GM12878 (cell line): ENCODE results near the gene MRPL12. TPM values are rescaled to one million over a fixed set of nuclear protein-coding genes. Genes with fewer than 3 reads are reported as not detected.

Experiments used
- ATAC-seq: fragments of 200-7000 bp; cut with Tn5 transposase; 3 replicates; pipeline ENCODE4 v1.9.1; 2020; ENCODE audit warnings: mild to moderate bottlenecking, moderate library complexity
- BruUV-seq: library from RNA; stranded (reverse); fragments of 400-500 nt; replicated peaks from 2 replicates; lab custom pipeline; 2021; lab: Mats Ljungman, UMichigan
- CTCF ChIA-PET: fragments of 300-600 bp; sonication (Branson Sonifier 250); formaldehyde crosslinking; extraction: SDS; loops from one replicate; lab custom pipeline; 2021; ENCODE audit warnings: inconsistent platforms; lab: Yijun Ruan, JAX
- POLR2A ChIA-PET: fragments of 350-600 bp; formaldehyde crosslinking; extraction: SDS; loops from one replicate; lab custom pipeline; 2021; ENCODE audit warnings: inconsistent platforms; lab: Charles Lee
- RAD21 ChIA-PET: fragments of 300-600 bp; sonication (Branson Sonifier 250); formaldehyde crosslinking; loops from one replicate; lab custom pipeline; 2023; ENCODE audit warnings: antibody characterized with exemption; ENCODE audit not compliant: unreplicated experiment; lab: Charles Lee
- SMC1A ChIA-PET: fragments of 300-600 bp; sonication (Branson Sonifier 250); formaldehyde crosslinking; loops from one replicate; lab custom pipeline; 2023; ENCODE audit not compliant: unreplicated experiment, uncharacterized antibody; lab: Charles Lee
- DNase-seq: peaks from one replicate; pipeline ENCODE4 v3.0.0-alpha.2; 2011; ENCODE audit warnings: low read depth, low spot score
- FAIRE-seq: peaks from 3 replicates; lab custom pipeline; 2011; peaks lifted over from hg19 to GRCh38; lab: Jason Lieb, UNC
- H2AFZ ChIP-seq: 2 replicates; pipeline ENCODE4 v1.6.0; 2011; ENCODE audit warnings: low read depth, low read length, control low read depth; ENCODE audit not compliant: control insufficient read depth
- H3K27ac ChIP-seq: 2 replicates; pipeline ENCODE4 v1.5.1; 2011; ENCODE audit warnings: control low read depth; ENCODE audit not compliant: control insufficient read depth, insufficient read depth
- H3K27me3 ChIP-seq, 2 experiments: replicated peaks in 1 of 2; 2 replicates each; pipeline versions ENCODE4 v1.6.0 to v1.6.1; 2011; ENCODE audit warnings: low read length in 1 of 2; ENCODE audit not compliant: control insufficient read depth in 2 of 2, insufficient read depth in 2 of 2
- H3K36me3 ChIP-seq, 2 experiments: 2 replicates each; pipeline ENCODE4 v1.5.1; 2011; ENCODE audit warnings: low read length in 1 of 2; ENCODE audit not compliant: control insufficient read depth in 2 of 2, insufficient read depth in 2 of 2
- H3K4me1 ChIP-seq: 2 replicates; pipeline ENCODE4 v1.6.1; 2011; ENCODE audit warnings: mild to moderate bottlenecking, low read length, moderate library complexity, mixed read lengths; ENCODE audit not compliant: control insufficient read depth, insufficient read depth
- H3K4me2 ChIP-seq: 2 replicates; pipeline ENCODE4 v1.6.0; 2011; ENCODE audit warnings: control low read depth; ENCODE audit not compliant: control insufficient read depth, insufficient read depth
- H3K4me3 ChIP-seq: fragments of 200-600 bp; sonication (generic); 2 replicates; pipeline ENCODE4 v1.5.1; 2016
- H3K79me2 ChIP-seq: 2 replicates; pipeline ENCODE4 v1.6.0; 2011; ENCODE audit warnings: low read length; ENCODE audit not compliant: control insufficient read depth, insufficient read depth
- H3K9ac ChIP-seq: 2 replicates; pipeline ENCODE4 v1.8.0; 2011; ENCODE audit warnings: low read length, control low read depth, mixed read lengths; ENCODE audit not compliant: control insufficient read depth, insufficient read depth
- H3K9me3 ChIP-seq: replicated peaks from 3 replicates; pipeline ENCODE4 v1.5.1; 2011; ENCODE audit warnings: mild to moderate bottlenecking, low read length; ENCODE audit not compliant: control insufficient read depth, insufficient read depth
- H4K20me1 ChIP-seq: 2 replicates; pipeline ENCODE4 v1.6.0; 2011; ENCODE audit not compliant: control insufficient read depth, insufficient read depth
- ATF2 ChIP-seq: IDR thresholded peaks from 2 replicates; pipeline ENCODE4 v1.6.1; 2012; ENCODE audit warnings: low read length, inconsistent platforms
- ATF7 ChIP-seq: fragments of 450-650 bp; IDR thresholded peaks from 2 replicates; pipeline ENCODE4 v1.6.1; 2016; ENCODE audit warnings: low read depth, mild to moderate bottlenecking
- BMI1 ChIP-seq: fragments of 450-650 bp; IDR thresholded peaks from 2 replicates; pipeline ENCODE4 v1.6.1; 2016; ENCODE audit warnings: mild to moderate bottlenecking, moderate library complexity, borderline replicate concordance
- FOS ChIP-seq: IDR thresholded peaks from 3 replicates; pipeline ENCODE4 v1.6.1; 2011; ENCODE audit warnings: borderline replicate concordance; ENCODE audit not compliant: insufficient read length; ENCODE audit errors: extremely low read depth
- GABPA ChIP-seq: IDR thresholded peaks from 2 replicates; pipeline ENCODE4 v1.6.1; 2014; ENCODE audit warnings: antibody characterized with exemption, low read depth, mild to moderate bottlenecking, inconsistent platforms
- GATAD2B ChIP-seq: fragments of 450-650 bp; conservative IDR thresholded peaks from 2 replicates; pipeline ENCODE4 v1.6.1; 2017; ENCODE audit warnings: low read depth, mild to moderate bottlenecking, moderate library complexity
- MYC ChIP-seq: IDR thresholded peaks from 2 replicates; pipeline ENCODE4 v1.6.1; 2011; ENCODE audit warnings: mild to moderate bottlenecking, low read length, moderate library complexity, inconsistent platforms; ENCODE audit not compliant: insufficient read depth, insufficient replicate concordance, insufficient read length, severe bottlenecking
- NFXL1 ChIP-seq: fragments of 450-650 bp; IDR thresholded peaks from 2 replicates; pipeline ENCODE4 v1.6.1; 2017; ENCODE audit warnings: antibody characterized with exemption, mild to moderate bottlenecking, borderline replicate concordance
- PKNOX1 ChIP-seq: fragments of 450-650 bp; IDR thresholded peaks from 2 replicates; pipeline ENCODE4 v1.6.1; 2016; ENCODE audit warnings: mild to moderate bottlenecking
- POLR2A ChIP-seq: IDR thresholded peaks from 2 replicates; pipeline ENCODE4 v1.6.1; 2011; ENCODE audit warnings: low read depth, mild to moderate bottlenecking, low read length
- RCOR1 ChIP-seq: conservative IDR thresholded peaks from 2 replicates; pipeline ENCODE4 v1.6.1; 2012; ENCODE audit warnings: low read depth, low read length, improper control_type of control experiment
- SMC3 ChIP-seq: IDR thresholded peaks from 2 replicates; pipeline ENCODE4 v1.6.1; 2011; ENCODE audit warnings: low read length, improper control_type of control experiment, borderline replicate concordance
- SRF ChIP-seq, 2 experiments: IDR thresholded peaks; 2 replicates each; pipeline ENCODE4 v1.6.1; 2011; ENCODE audit warnings: low read depth in 2 of 2, low read length in 2 of 2, mild to moderate bottlenecking in 1 of 2, moderate library complexity in 1 of 2
- TARDBP ChIP-seq: IDR thresholded peaks from 2 replicates; pipeline ENCODE4 v1.6.1; 2016; ENCODE audit warnings: borderline replicate concordance
- ZNF207 ChIP-seq: fragments of 450-650 bp; IDR thresholded peaks from 2 replicates; pipeline ENCODE4 v1.6.1; 2014; ENCODE audit warnings: antibody characterized with exemption, mild to moderate bottlenecking, borderline replicate concordance
- ZNF24 ChIP-seq: fragments of 450-650 bp; IDR thresholded peaks from 2 replicates; pipeline ENCODE4 v1.6.1; 2017; ENCODE audit warnings: antibody characterized with exemption, mild to moderate bottlenecking
- ZNF384 ChIP-seq: IDR thresholded peaks from 2 replicates; pipeline ENCODE4 v1.6.1; 2012; ENCODE audit warnings: low read depth, mild to moderate bottlenecking, low read length, improper control_type of control experiment, borderline replicate concordance
- ZZZ3 ChIP-seq: IDR thresholded peaks from 2 replicates; pipeline ENCODE4 v1.6.1; 2011; ENCODE audit warnings: low read depth; ENCODE audit not compliant: control insufficient read depth, insufficient read length
- WGBS: methylation state at CpG from one replicate; pipeline ENCODE4 v1.1.6; 2016; ENCODE audit warnings: low lambda C conversion rate; ENCODE audit not compliant: insufficient replicate concordance, insufficient coverage; ENCODE audit errors: missing lambda C conversion rate; 5-methylcytosine and 5-hydroxymethylcytosine counted together
- in situ Hi-C: fragments of 300-500 bp; cut with MboI; formaldehyde crosslinking; loops from 9 replicates; pipeline ENCODE4 v1.14.3; 2018; ENCODE audit warnings: mixed read lengths
- intact Hi-C: fragments of 100-400 bp; cut with micrococcal nuclease; formaldehyde crosslinking; loops from one replicate; pipeline ENCODE4 v1.14.2; 2022; ENCODE audit not compliant: unreplicated experiment
- polyA plus RNA-seq, 11 experiments: library from polyadenylated mRNA; depleted of rRNA in 4 of 11; unstranded in 6 of 11; stranded (reverse) in 5 of 11; fragments of >200 nt; fragmentation: Nextera tagmentation in 4 of 11; fragmentation: Illumina TruSeq in 1 of 11; extraction: Ambion mirVana in 4 of 11; extraction: Trizol in 1 of 11; gene quantifications; 1 replicate in 1 of 11; 2 replicates in 10 of 11; pipeline versions ENCODE4 v1.2.1 to v1.2.3, GENCODE V29; 2011 to 2016; ENCODE audit warnings: inconsistent platforms in 2 of 11, missing spikeins in 2 of 11, low read depth in 1 of 11
- total RNA-seq, 4 experiments: library from RNA; depleted of rRNA in 3 of 4; stranded (reverse); fragments of >200 nt in 3 of 4; fragmentation: Illumina TruSeq in 1 of 4; extraction: Trizol in 1 of 4; gene quantifications; 2 replicates each; pipeline versions ENCODE4 v1.2.1 to v1.2.3, GENCODE V29; 2013 to 2021

The MRPL12 gene
- total and polyA plus RNA-seq, 10 of the 15 experiments (the other 5 are each of a cell fraction or from before 2014, with no cell fraction given): 1.3 to 269 (median 117) TPM

GRCh38 chr17:81725439-81725838 is 22.3 kb downstream of the MRPL12 start:
- H3K4me3 ChIP-seq: no peak overlapping the region
- no peak for FAIRE-seq
- ATAC-seq: no peak
- no peak overlapping the region for H2AFZ ChIP-seq
- no peaks in the 10 kb centered on the region for H4K20me1 ChIP-seq
- H3K27ac ChIP-seq: no peak overlapping the region
- in situ Hi-C loops: no loop called here
- H3K27me3 ChIP-seq: no peaks in the 10 kb centered on the region
- ChIA-PET SMC1A (no interaction called here), CTCF (interaction anchor here (0.6 to 1.2 kb wide), 2 partner anchors 9 to 70 kb away, joined by 3 read pairs; no protein-coding TSS in a partner anchor), RAD21 (no interaction called here), POLR2A (interaction anchor here (0.6 to 0.9 kb wide), 4 partner anchors 13 to 414 kb away, joined by 3 to 7 read pairs (median 6); no protein-coding TSS in a partner anchor)
- BruUV-seq: no TSS peak
- H3K9me3 ChIP-seq: no peaks in the 10 kb centered on the region
- 39% methylated on average over 7 of the region's 9 CpGs for WGBS
- TF ChIP-seq SRF (IDR thresholded peaks at IDR 0.05; ENCODE audit: low read depth in 2 of 2, low read length in 2 of 2) (no peak), BMI1 (no peak), GABPA (no peak), POLR2A (no peak), SMC3 (no peak), ZNF384 (no peak), RCOR1 (no peak), NFXL1 (no peak), GATAD2B (no peak), ZNF207 (no peak), PKNOX1 (no peak), ATF7 (no peak), ZNF24 (no peak), ZZZ3 (no peak), FOS (no peak), TARDBP (no peak), MYC (no peak), ATF2 (no peak)
- no peaks in the 10 kb centered on the region for H3K79me2 ChIP-seq
- intact Hi-C loops: no loop called here
- H3K4me1 ChIP-seq: no peaks in the 10 kb centered on the region; the same call in 1 of the 2 replicates
- no peak overlapping the region for H3K4me2 ChIP-seq
- H3K9ac ChIP-seq: no peak overlapping the region
- DNase-seq: no peak
- no peaks in the 10 kb centered on the region for H3K36me3 ChIP-seq
